Thoracic aorta (tissue), 2 donors: Measurements from ENCODE around the gene ID4. TPM values are rescaled to one million over a fixed set of nuclear protein-coding genes. Genes with fewer than 3 reads are reported as not detected.
A peak's percentile ranks its signal among the peaks of the same experiment; 100 is the strongest.

Source experiments
- ATAC-seq: fragments of 150-250 bp; one replicate; pipeline ENCODE4 v1.8.0; 2017; ENCODE audit warnings: low read depth; ENCODE audit not compliant: insufficient number of reproducible peaks, low FRiP score
- DNase-seq: peaks from one replicate; pipeline ENCODE4 v3.0.0-alpha.2; 2020; ENCODE audit warnings: low spot score
- H3K27ac ChIP-seq, 2 donors: fragments of 200-600 bp; sonication (generic); 1 replicate in 1 of 2; 2 replicates in 1 of 2; pipeline ENCODE4 v1.5.1; 2016; ENCODE audit warnings: mild to moderate bottlenecking in 2 of 2, moderate library complexity in 2 of 2
- H3K27me3 ChIP-seq: fragments of 200-600 bp; sonication (generic); replicated peaks from 2 replicates; pipeline ENCODE4 v1.6.0; 2016; ENCODE audit warnings: mild to moderate bottlenecking; ENCODE audit not compliant: insufficient read depth
- H3K36me3 ChIP-seq: fragments of 200-600 bp; sonication (generic); one replicate; pipeline ENCODE4 v1.5.1; 2016
- H3K4me1 ChIP-seq, 2 donors: fragments of 200-600 bp; sonication (generic); 1 replicate in 1 of 2; 2 replicates in 1 of 2; pipeline versions ENCODE4 v1.5.1 to v1.6.0; 2016; ENCODE audit warnings: low read depth in 2 of 2, mild to moderate bottlenecking in 1 of 2; ENCODE audit not compliant: control insufficient read depth in 1 of 2
- H3K4me3 ChIP-seq: fragments of 200-600 bp; sonication (generic); 2 replicates; pipeline ENCODE4 v1.5.1; 2016; ENCODE audit warnings: mild to moderate bottlenecking
- H3K9me3 ChIP-seq: fragments of 200-600 bp; sonication (generic); 2 replicates; pipeline ENCODE4 v1.5.1; 2016
- CTCF ChIP-seq: fragments of 200-600 bp; sonication (generic); IDR thresholded peaks from one replicate; pipeline ENCODE4 v1.5.1; 2019; ENCODE audit warnings: antibody characterized with exemption
- total RNA-seq, 2 donors: library from RNA; depleted of rRNA; stranded (reverse); fragments of >200 nt; gene quantifications; one replicate each; pipeline versions ENCODE4 v1.1.0 to v1.2.3, GENCODE V29; 2016

Gene ID4
- total RNA-seq, 2 donors from 2014 or later, result 83.3 to 130 TPM

- Histone ChIP-seq H3K27ac (peak overlapping the region; percentile 96), H3K4me1 (peaks cover 0 to 31% of the 10 kb centered on the region in 2 donors), H3K27me3 (no peaks in the 10 kb centered on the region), H3K4me3 (peak overlapping the region; percentile 74), H3K9me3 (no peaks in the 10 kb centered on the region), H3K36me3 (no peaks in the 10 kb centered on the region)
- no peak for ATAC-seq
- no peak for DNase-seq
- no peak for TF ChIP-seq CTCF
Observed at GRCh38 chr6:19839237-19839546, 2.0 kb downstream of the ID4 start.

- Histone ChIP-seq H3K27ac (peak overlapping the region; percentile 58 to 62), H3K27me3 (no peaks in the 10 kb centered on the region), H3K36me3 (no peaks in the 10 kb centered on the region), H3K9me3 (no peaks in the 10 kb centered on the region), H3K4me1 (peaks cover 3 to 37% of the 10 kb centered on the region in 2 donors), H3K4me3 (peak overlapping the region; percentile 74)
- TF ChIP-seq CTCF, result no peak
- no peak for DNase-seq
- no peak for ATAC-seq
Observed at GRCh38 chr6:19839788-19840187, 2.6 kb downstream of the ID4 start.

GRCh38 chr6:19841181-19841580 lies 4.0 kb downstream of the ID4 start:
- Histone ChIP-seq H3K27me3 (no peaks in the 10 kb centered on the region), H3K4me3 (peak overlapping the region; percentile 74), H3K9me3 (no peaks in the 10 kb centered on the region), H3K36me3 (no peaks in the 10 kb centered on the region), H3K27ac (peak overlapping the region; percentile 51 to 58), H3K4me1 (peaks cover 7 to 49% of the 10 kb centered on the region in 2 donors)
- no peak for DNase-seq
- TF ChIP-seq CTCF, result no peak
- no peak for ATAC-seq

- Histone ChIP-seq H3K4me3 (peak overlapping the region; percentile 9), H3K36me3 (no peaks in the 10 kb centered on the region), H3K4me1 (peaks cover 7 to 48% of the 10 kb centered on the region in 2 donors), H3K27me3 (no peaks in the 10 kb centered on the region), H3K27ac (peak overlapping the region; percentile 51 to 58), H3K9me3 (no peaks in the 10 kb centered on the region)
- no peak for ATAC-seq
- no peak for TF ChIP-seq CTCF
- no peak for DNase-seq
Observed at GRCh38 chr6:19842030-19842615, 5.0 kb downstream of the ID4 start.

- Histone ChIP-seq H3K4me3 (no peak overlapping the region), H3K27ac (peak overlapping the region; percentile 59 to 61), H3K9me3 (no peaks in the 10 kb centered on the region), H3K4me1 (peaks cover 12 to 53% of the 10 kb centered on the region in 2 donors), H3K36me3 (no peaks in the 10 kb centered on the region), H3K27me3 (no peaks in the 10 kb centered on the region)
- ATAC-seq (no peak), DNase-seq (no peak)
- no peak for TF ChIP-seq CTCF
Observed at GRCh38 chr6:19844689-19845088, 7.5 kb downstream of the ID4 start.
